ENCODE data around the gene LSM14A.
A peak's percentile ranks its signal among the peaks of the same experiment; 100 is the strongest.

The LSM14A gene

GRCh38 chr19:34259367-34260095, 87.2 kb downstream of the LSM14A start:
- DNase-seq, result no peak

DNA sequence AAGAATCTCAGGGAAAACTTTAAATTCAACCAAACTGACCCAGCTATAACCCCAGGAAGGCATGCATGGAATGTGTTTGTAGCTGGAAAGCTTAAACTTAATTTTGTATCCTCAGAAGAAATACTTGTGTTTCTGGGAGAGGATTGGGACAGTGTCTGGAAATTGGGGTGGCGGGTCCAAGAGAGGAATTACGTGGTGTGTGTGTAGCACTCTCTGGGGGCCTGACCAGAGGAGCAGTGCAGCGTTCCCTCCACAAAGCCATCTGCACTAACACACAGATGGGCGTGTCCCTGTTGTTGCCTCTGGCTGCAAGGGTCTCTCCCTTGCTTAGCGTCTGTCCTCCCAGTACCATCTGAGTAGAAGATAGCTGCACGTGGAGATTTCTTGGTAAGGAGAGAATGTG, 88.5 kb downstream of the LSM14A start:
- DNase-seq, result no peak

GRCh38 chr19:34261334-34262109, 89.2 kb downstream of the LSM14A start:
- DNase-seq, result no peak

DNA sequence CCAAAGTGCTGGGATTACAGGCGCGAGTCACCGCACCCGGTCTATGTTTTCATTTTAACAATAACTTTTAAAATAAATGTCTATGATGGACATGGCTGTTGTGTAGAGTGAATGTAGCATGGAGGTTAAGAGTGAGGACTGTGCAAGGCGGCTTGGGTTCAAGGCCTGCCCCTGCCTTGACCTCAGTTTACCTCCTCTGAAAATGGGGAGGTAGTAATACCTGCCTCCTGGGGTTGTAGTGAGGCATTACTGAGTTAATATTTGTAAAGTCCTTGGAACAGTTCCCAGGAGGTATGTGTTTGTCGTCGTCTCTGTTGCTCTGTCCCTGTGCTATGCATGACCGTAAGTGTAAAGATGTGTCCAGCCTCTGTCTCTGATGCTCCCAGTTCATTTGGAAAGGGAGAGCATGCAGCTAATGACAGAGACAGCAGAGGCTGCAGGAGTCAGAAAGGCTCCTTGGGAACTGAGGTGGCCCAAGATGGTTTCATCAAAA, 91.5 kb downstream of the LSM14A start:
- no peak for DNase-seq

- no peak for DNase-seq
These were observed 92.9 kb downstream of the LSM14A start for GRCh38 chr19:34265221-34265650.

- no peak for DNase-seq
These were observed 96.8 kb downstream of the LSM14A start for GRCh38 chr19:34269081-34269480.

- DNase-seq, result no peak
These were observed 97.2 kb downstream of the LSM14A start for GRCh38 chr19:34269489-34269888.

DNA sequence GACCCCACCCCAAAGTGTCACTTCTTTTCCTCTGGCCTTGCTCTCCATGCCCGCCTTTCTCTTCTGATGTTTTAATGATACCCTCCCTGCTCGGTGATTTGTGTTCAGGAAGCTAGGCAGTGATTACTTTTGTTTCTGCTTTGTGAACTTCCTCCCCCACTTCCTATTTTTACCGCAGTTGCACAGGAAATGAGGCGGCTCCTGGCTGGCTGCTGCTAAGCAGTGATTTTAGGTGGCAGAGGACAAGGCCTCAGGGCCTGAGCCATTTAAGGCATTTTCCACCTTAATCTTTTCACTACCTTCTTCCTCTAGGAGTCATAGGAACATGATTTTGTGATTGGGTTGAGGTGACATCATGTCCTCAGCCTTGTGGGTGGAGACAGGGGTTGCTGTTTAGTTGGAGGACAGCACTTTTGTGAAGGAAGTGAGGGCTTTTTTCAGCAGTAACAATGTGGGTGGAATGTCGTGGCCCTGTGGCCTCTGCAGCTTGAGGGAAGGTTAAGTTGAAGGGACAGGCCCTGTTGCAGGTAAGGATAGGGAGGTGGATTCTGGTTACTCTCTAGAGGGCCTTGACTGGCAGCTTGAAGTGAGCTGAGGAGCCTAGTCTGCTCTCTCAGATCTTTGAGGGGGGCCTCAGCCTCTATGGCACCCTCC, 97.8 kb downstream of the LSM14A start:
- peak; percentile 90 for DNase-seq

DNA sequence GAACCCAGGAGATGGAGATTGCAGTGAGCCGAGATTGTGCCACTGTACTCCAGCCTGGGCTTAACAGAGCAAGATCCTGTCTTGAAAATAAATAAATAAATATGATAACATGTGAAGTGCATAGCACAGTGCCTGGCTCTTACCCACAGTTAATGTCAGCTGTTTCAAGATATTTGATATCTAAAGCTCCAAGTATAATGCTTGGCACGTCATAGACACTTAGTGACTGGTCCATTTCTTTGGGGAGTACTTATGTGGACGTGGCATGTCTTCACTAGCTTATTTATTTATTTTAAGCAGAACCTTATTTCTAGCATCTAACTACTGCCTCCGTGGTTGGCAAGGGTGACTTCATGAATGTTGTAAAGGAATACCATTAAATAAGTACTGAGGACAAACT, 100.8 kb downstream of the LSM14A start:
- no peak for DNase-seq

GRCh38 chr19:34274284-34274826, 102.1 kb downstream of the LSM14A start:
- no peak for DNase-seq

- no peak for DNase-seq
These were observed 102.7 kb downstream of the LSM14A start for GRCh38 chr19:34274827-34275625.

DNA sequence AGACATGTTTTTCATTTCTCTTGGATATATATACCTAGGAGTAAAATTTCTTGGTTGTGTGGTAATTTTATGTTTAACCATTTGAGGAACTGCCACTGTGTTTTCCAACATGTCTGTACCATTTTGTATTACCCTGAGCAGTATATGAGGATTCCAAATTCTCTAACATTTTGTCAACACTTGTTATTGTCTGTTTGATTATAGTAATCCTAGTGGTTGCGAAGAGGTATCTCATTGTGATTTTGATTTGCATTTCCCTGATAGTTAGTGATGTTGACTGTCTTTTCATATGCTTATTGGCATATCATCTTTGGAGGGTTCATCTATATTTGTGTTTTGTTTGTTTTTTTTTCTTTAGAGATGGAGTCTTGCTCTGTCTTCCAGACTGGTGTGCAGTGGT, 103.4 kb downstream of the LSM14A start:
- no peak for DNase-seq

DNA sequence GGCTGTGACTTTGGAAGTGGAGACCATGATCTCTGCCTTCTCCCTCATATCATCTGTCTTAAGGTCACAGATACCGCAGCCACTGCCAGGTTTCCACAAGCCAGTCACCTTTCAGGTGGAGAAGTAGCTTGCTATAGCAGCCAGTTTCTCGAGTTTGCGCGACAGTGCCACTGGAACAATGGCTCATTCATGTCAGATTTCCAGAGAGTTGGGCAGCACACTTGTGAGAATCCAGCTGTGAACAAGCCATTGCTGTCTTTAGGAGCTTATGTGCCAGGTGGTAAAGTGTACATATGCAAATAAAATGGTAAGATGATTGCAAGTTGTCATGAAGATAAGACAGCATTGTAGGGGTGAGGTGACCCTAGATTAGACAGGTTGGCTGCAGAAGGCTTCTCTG, 104.3 kb downstream of the LSM14A start:
- DNase-seq, result no peak

GRCh38 chr19:34277244-34277643, 104.9 kb downstream of the LSM14A start:
- DNase-seq, result no peak

GRCh38 chr19:34278783-34279182, 106.5 kb downstream of the LSM14A start:
- DNase-seq, result no peak

Measured in CD4-positive, alpha-beta T cell treated with Interleukin-4 for 4 hours (primary cell).